ENCODE data around the gene NCR2. TPM values are rescaled to one million over a fixed set of nuclear protein-coding genes. Genes with fewer than 3 reads are reported as not detected.

Gene NCR2
- total RNA-seq, 4 donors from 2014 or later, result not detected

- 59 to 64% methylated on average over 11 of the region's 11 CpGs for WGBS, 2 donors
- intact Hi-C loops (cut with DNase I; ENCODE audit: low total_unique reads), result no loop called here
Measured at GRCh38 chr6:41334482-41335040, 847 bp upstream of the NCR2 start.

GRCh38 chr6:41335943-41336342, 535 bp downstream of the NCR2 start:
- no peak overlapping the region for H3K4me3 ChIP-seq (ENCODE audit: low read depth, poor library complexity, severe bottlenecking)
- TF ChIP-seq POLR2A (IDR thresholded peaks at IDR 0.05), result no peak
- no peak for TF ChIP-seq CTCF (IDR thresholded peaks at IDR 0.05)
- intact Hi-C loops (cut with DNase I; ENCODE audit: low total_unique reads), result no loop called here
- 83% methylated on average over 10 to 11 of the region's 11 CpGs for WGBS, 2 donors
- no peak for DNase-seq (ENCODE audit: low spot score in 2 of 2)

More at GRCh38 chr6:41334482-41335040, 847 bp upstream of the NCR2 start:
- H3K4me3 ChIP-seq (ENCODE audit: low read depth, poor library complexity, severe bottlenecking), result no peak overlapping the region
- no peak for TF ChIP-seq POLR2A (IDR thresholded peaks at IDR 0.05)
- no peak for TF ChIP-seq CTCF (IDR thresholded peaks at IDR 0.05)
- no peak for DNase-seq (ENCODE audit: low spot score in 2 of 2)

- intact Hi-C loops (cut with DNase I; ENCODE audit: low total_unique reads), result no loop called here
- WGBS, 2 donors, result 75 to 84% methylated on average over 1 of the region's 1 CpG
- no peak for DNase-seq (ENCODE audit: low spot score in 2 of 2)
- no peak for TF ChIP-seq CTCF (IDR thresholded peaks at IDR 0.05)
- no peak for TF ChIP-seq POLR2A (IDR thresholded peaks at IDR 0.05)
- H3K4me3 ChIP-seq (ENCODE audit: low read depth, poor library complexity, severe bottlenecking), result no peak overlapping the region
Measured at GRCh38 chr6:41336824-41337223, 1.4 kb downstream of the NCR2 start.

- DNase-seq (ENCODE audit: low spot score in 2 of 2), result no peak
- 76 to 77% methylated on average over 4 of the region's 4 CpGs for WGBS, 2 donors
- TF ChIP-seq CTCF (IDR thresholded peaks at IDR 0.05), result no peak
- no peak for TF ChIP-seq POLR2A (IDR thresholded peaks at IDR 0.05)
- H3K4me3 ChIP-seq (ENCODE audit: low read depth, poor library complexity, severe bottlenecking), result no peak overlapping the region
- intact Hi-C loops (cut with DNase I; ENCODE audit: low total_unique reads), result no loop called here
Measured at GRCh38 chr6:41337709-41338108, 2.3 kb downstream of the NCR2 start.

GRCh38 chr6:41338659-41339058, 3.3 kb downstream of the NCR2 start:
- H3K4me3 ChIP-seq (ENCODE audit: low read depth, poor library complexity, severe bottlenecking), result no peak overlapping the region
- TF ChIP-seq POLR2A (IDR thresholded peaks at IDR 0.05) (no peak), CTCF (IDR thresholded peaks at IDR 0.05) (no peak)
- 63 to 65% methylated on average over 4 of the region's 4 CpGs for WGBS, 2 donors
- intact Hi-C loops (cut with DNase I; ENCODE audit: low total_unique reads), result no loop called here
- no peak for DNase-seq (ENCODE audit: low spot score in 2 of 2)

- H3K4me3 ChIP-seq (ENCODE audit: low read depth, poor library complexity, severe bottlenecking), result no peak overlapping the region
- TF ChIP-seq POLR2A (IDR thresholded peaks at IDR 0.05) (no peak), CTCF (IDR thresholded peaks at IDR 0.05) (no peak)
- no peak for DNase-seq (ENCODE audit: low spot score in 2 of 2)
- intact Hi-C loops (cut with DNase I; ENCODE audit: low total_unique reads), result no loop called here
- 83 to 84% methylated on average over 8 of the region's 8 CpGs for WGBS, 2 donors
Measured at GRCh38 chr6:41341580-41341979, 6.2 kb downstream of the NCR2 start.

Measured in lower leg skin (tissue), 4 donors.